ENCODE measurements around the gene ADAM15. TPM values are rescaled to one million over a fixed set of nuclear protein-coding genes. Genes with fewer than 3 reads are reported as not detected.

The ADAM15 gene
- total and polyA plus RNA-seq, 2 of the 8 experiments (the other 6 are each of a cell fraction or from before 2014, with no cell fraction given): 32.9 to 37.6 TPM

GRCh38 chr1:155043793-155044192, 7.3 kb upstream of the ADAM15 start:
- Histone ChIP-seq H2BK5ac (ENCODE audit: low read depth, low read length) (no peak overlapping the region), H2BK20ac (ENCODE audit: low read length) (no peak overlapping the region), H3K23me2 (ENCODE audit: low read depth, low read length) (no peaks in the 10 kb centered on the region; the same call in 1 of the 2 replicates), H2BK12ac (ENCODE audit: low read depth, low read length) (no peak overlapping the region), H3K4me3 (ENCODE audit: extremely low read depth in 1 of 4, insufficient read depth in 2 of 4, low read depth in 3 of 4, low read length in 4 of 4) (no peak overlapping the region), H3K4me1 (replicated peaks in 1 of 4; ENCODE audit: control insufficient read depth in 3 of 4, insufficient read depth in 4 of 4, low read length in 3 of 4) (peaks cover 0 to 11% (median 3%) of the 10 kb centered on the region in 4 experiments; a peak in 4 of 7 replicates), H3K4ac (replicated peaks; ENCODE audit: insufficient read length, low read depth, low read length) (no peak overlapping the region), H4K8ac (ENCODE audit: extremely low read depth, insufficient read depth, low read length) (no peak overlapping the region), H2BK15ac (ENCODE audit: low read length) (no peak overlapping the region), H4K91ac (replicated peaks; ENCODE audit: insufficient read length, low read length) (no peak overlapping the region), H3K79me1 (ENCODE audit: low read depth, low read length) (no peaks in the 10 kb centered on the region; the same call in 1 of the 2 replicates), H3K23ac (ENCODE audit: insufficient read length) (no peak overlapping the region), H3K56ac (replicated peaks; ENCODE audit: insufficient read length, low read depth, low read length) (no peak overlapping the region), H2BK120ac (replicated peaks; ENCODE audit: low read depth, low read length) (no peak overlapping the region), H2AK5ac (ENCODE audit: low read depth, low read length) (no peak overlapping the region), H3K27me3 (replicated peaks in 1 of 4; ENCODE audit: control insufficient read depth in 3 of 4, extremely low read depth in 1 of 4, insufficient read depth in 3 of 4, low read length in 3 of 4) (no peaks in the 10 kb centered on the region; a peak in 2 of 7 replicates), H3K36me3 (ENCODE audit: control insufficient read depth in 2 of 4, insufficient read depth in 4 of 4, low read length in 3 of 4) (no peaks in the 10 kb centered on the region), H3K9ac (replicated peaks in 1 of 4; ENCODE audit: extremely low read depth in 1 of 4, low read depth in 3 of 4, low read length in 3 of 4) (no peak overlapping the region), H3K4me2 (ENCODE audit: insufficient read depth in 1 of 2, low read depth in 2 of 2, low read length in 2 of 2) (no peak overlapping the region), H4K5ac (ENCODE audit: insufficient read length, low read depth, low read length) (no peak overlapping the region), H3K18ac (ENCODE audit: extremely low read depth, low read length) (no peak overlapping the region), H3K14ac (ENCODE audit: insufficient read length) (no peak overlapping the region), H3K9me3 (ENCODE audit: insufficient read depth in 2 of 2, low read depth in 1 of 2, low read length in 1 of 2) (no peaks in the 10 kb centered on the region), H3K27ac (ENCODE audit: low read depth, low read length) (no peak overlapping the region), H3K79me2 (ENCODE audit: control insufficient read depth in 1 of 2, insufficient read depth in 2 of 2, low read length in 2 of 2) (no peaks in the 10 kb centered on the region), H2AFZ (ENCODE audit: low read length) (no peak overlapping the region), H4K20me1 (replicated peaks in 1 of 2; ENCODE audit: control insufficient read depth in 1 of 2, insufficient read depth in 2 of 2, low read length in 2 of 2) (no peaks in the 10 kb centered on the region)
- CTCF ChIA-PET (ENCODE audit: partially characterized antibody): interaction anchor here (0.5 to 32.4 kb wide), 16 partner anchors 12 to 1117 kb away, joined by 3 to 907 read pairs (median 5); partner anchors contain the start of genes ADAM15, DCST1, DCST2 and EFNA3
- POLR2A ChIA-PET (ENCODE audit: partially characterized antibody): interaction anchor here (0.8 to 3.1 kb wide), 9 partner anchors 13 to 150 kb away, joined by 3 to 11 read pairs (median 5); partner anchors contain the start of genes LENEP, PBXIP1 and SLC50A1
- no peak for DNase-seq (ENCODE audit: low read depth in 1 of 2, low spot score in 2 of 2)
- WGBS, 2 experiments (ENCODE audit: extremely low coverage in 1 of 2, insufficient coverage in 1 of 2, insufficient read length in 1 of 2, insufficient replicate concordance in 2 of 2, low coverage in 1 of 2, low lambda C conversion rate in 2 of 2, missing lambda C conversion rate in 1 of 2): 95% methylated on average over 3 of the region's 3 CpGs; no CpG with 5 or more reads in 1 of the 2 experiments
- no peak for FAIRE-seq
- TF ChIP-seq MAX (IDR thresholded peaks at IDR 0.05) (no peak), USF2 (IDR thresholded peaks at IDR 0.05; ENCODE audit: low read length) (no peak), ATF2 (IDR thresholded peaks at IDR 0.05; ENCODE audit: low read length) (no peak), SUZ12 (IDR thresholded peaks at IDR 0.05; ENCODE audit: low read length) (no peak), TAF1 (IDR thresholded peaks at IDR 0.05; ENCODE audit: low read depth, low read length) (no peak), BACH1 (IDR thresholded peaks at IDR 0.05; ENCODE audit: low read length) (no peak), HDAC2 (IDR thresholded peaks at IDR 0.05; ENCODE audit: borderline replicate concordance in 1 of 2, low read depth in 2 of 2, low read length in 2 of 2) (no peak), JUN (IDR thresholded peaks at IDR 0.05; ENCODE audit: low read depth, low read length) (no peak), TAF7 (optimal IDR thresholded peaks at IDR 0.05; ENCODE audit: borderline replicate concordance, low read depth, low read length) (no peak), CTBP2 (IDR thresholded peaks at IDR 0.05; ENCODE audit: borderline replicate concordance, insufficient read depth, insufficient read length, low read length) (no peak)

All from H1 (cell line).